BE2C (cell line): Measurements from ENCODE around the gene PLPPR1.

ENCODE experiments used
- DNase-seq: peaks from one replicate; pipeline ENCODE4 v3.0.0-alpha.2; 2020
- H3K27me3 ChIP-seq: fragments of 250-450 bp; sonication (Bioruptor Pico); 2 replicates; pipeline ENCODE4 v1.5.1; 2020; ENCODE audit warnings: mild to moderate bottlenecking
- H3K36me3 ChIP-seq: fragments of 250-450 bp; sonication (Bioruptor Pico); 2 replicates; pipeline ENCODE4 v1.5.1; 2020; ENCODE audit warnings: mild to moderate bottlenecking
- H3K4me1 ChIP-seq: fragments of 250-450 bp; sonication (Bioruptor Pico); 2 replicates; pipeline ENCODE4 v1.5.1; 2020
- H3K4me3 ChIP-seq: 2 replicates; pipeline ENCODE4 v1.5.1; 2011; ENCODE audit warnings: low read depth, low read length
- H3K9me3 ChIP-seq: fragments of 250-450 bp; sonication (Bioruptor Pico); 2 replicates; pipeline ENCODE4 v1.5.1; 2020
- CTCF ChIP-seq: IDR thresholded peaks from 2 replicates; pipeline ENCODE4 v1.5.1; 2012; ENCODE audit warnings: mild to moderate bottlenecking, low read depth, low read length

Gene PLPPR1

GRCh38 chr9:101027236-101027635 is 1.3 kb upstream of the PLPPR1 start:
- H3K27me3 ChIP-seq: peaks cover 25% of the 10 kb centered on the region
- TF ChIP-seq CTCF: no peak
- no peaks in the 10 kb centered on the region for H3K4me1 ChIP-seq
- no peak for DNase-seq
- H3K4me3 ChIP-seq: no peak overlapping the region
- no peaks in the 10 kb centered on the region for H3K9me3 ChIP-seq
- H3K36me3 ChIP-seq: no peaks in the 10 kb centered on the region

DNA sequence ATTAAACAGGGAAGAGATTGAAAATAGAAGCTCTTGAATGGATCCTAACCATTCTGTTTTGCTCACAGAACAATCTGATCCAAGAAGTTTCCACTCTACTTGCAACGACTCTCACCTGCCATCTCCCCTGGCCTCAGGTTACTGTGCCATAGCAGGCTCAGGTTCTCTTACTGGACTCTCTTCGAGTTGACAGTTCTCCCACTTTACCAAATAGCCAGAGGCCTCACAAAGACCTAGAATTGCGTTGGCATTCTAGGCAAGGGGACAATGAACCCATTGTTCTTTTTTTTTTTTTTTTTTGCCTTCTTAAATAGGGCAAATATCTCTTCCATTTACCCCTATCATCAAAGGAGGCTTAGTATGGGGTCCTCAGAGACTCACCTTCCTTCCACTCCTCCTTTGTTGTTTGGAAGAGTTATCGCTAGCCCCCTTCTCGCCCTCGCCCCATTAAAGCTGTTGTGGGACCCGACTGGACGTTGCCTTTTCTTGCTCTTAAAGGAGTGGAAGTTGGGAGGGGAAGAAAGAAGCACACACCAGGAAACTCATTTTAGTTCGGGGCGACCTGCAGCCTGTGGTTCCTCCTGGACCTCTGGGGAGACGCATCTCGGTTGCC is 688 bp upstream of the PLPPR1 start:
- no peak for DNase-seq
- H3K36me3 ChIP-seq: no peaks in the 10 kb centered on the region
- TF ChIP-seq CTCF: no peak
- H3K9me3 ChIP-seq: no peaks in the 10 kb centered on the region
- peaks cover 27% of the 10 kb centered on the region for H3K27me3 ChIP-seq
- no peaks in the 10 kb centered on the region for H3K4me1 ChIP-seq
- H3K4me3 ChIP-seq: peak overlapping the region; percentile 32

GRCh38 chr9:101029315-101030085 is 973 bp downstream of the PLPPR1 start:
- DNase-seq: no peak

GRCh38 chr9:101030086-101030391 is 1.5 kb downstream of the PLPPR1 start:
- H3K4me3 ChIP-seq: no peak overlapping the region
- no peak for TF ChIP-seq CTCF
- no peaks in the 10 kb centered on the region for H3K4me1 ChIP-seq
- no peaks in the 10 kb centered on the region for H3K36me3 ChIP-seq
- peaks cover 28% of the 10 kb centered on the region for H3K27me3 ChIP-seq
- DNase-seq: no peak
- H3K9me3 ChIP-seq: no peaks in the 10 kb centered on the region

More at GRCh38 chr9:101029315-101030085, 973 bp downstream of the PLPPR1 start:
- H3K4me3 ChIP-seq: no peak overlapping the region; the same call in 1 of the 2 replicates
- H3K36me3 ChIP-seq: no peaks in the 10 kb centered on the region
- H3K27me3 ChIP-seq: peaks cover 28% of the 10 kb centered on the region
- no peaks in the 10 kb centered on the region for H3K9me3 ChIP-seq
- TF ChIP-seq CTCF: no peak
- no peaks in the 10 kb centered on the region for H3K4me1 ChIP-seq

DNA sequence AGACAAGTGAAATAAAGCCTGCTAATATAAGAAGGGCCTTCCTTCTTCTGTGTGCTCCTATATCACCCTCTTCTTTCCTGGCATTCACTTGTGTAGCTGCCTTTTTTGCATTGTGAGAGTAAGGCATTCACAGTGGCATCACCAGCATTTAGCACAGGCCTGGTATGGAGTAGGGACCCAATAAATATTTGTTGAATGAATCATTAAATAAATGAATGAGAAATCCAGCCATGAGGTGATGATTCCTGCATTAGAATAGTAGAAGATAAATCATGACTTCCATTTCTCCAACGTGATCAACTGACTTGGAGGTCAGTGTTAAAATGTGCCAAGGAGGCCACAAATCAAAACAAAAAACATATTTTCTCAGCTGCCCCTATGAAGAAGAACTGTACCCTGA is 3.9 kb downstream of the PLPPR1 start:
- Histone ChIP-seq H3K27me3 (peaks cover 28% of the 10 kb centered on the region), H3K4me3 (no peak overlapping the region), H3K36me3 (no peaks in the 10 kb centered on the region), H3K4me1 (no peaks in the 10 kb centered on the region), H3K9me3 (no peaks in the 10 kb centered on the region)
- no peak for DNase-seq
- no peak for TF ChIP-seq CTCF

DNA sequence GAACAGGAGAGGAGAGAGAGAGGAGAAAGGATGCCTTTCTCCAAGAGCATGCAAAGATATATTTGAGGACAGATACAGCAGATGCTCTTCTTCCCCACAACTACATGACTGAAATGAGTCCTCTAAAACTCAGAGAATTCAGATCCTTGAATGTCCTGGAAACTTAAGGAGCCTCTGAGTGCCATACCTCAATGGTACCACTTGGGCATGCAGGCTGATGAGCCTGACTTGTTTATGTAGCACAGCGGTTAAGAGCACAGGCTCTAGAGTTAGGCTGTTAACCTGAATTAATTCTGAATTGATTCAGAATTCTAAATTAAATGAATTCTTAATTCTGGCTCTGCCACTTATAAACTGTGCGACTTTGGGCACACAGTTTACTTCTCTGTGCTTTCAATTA is 5.7 kb downstream of the PLPPR1 start:
- H3K9me3 ChIP-seq: no peaks in the 10 kb centered on the region
- peaks cover 17% of the 10 kb centered on the region for H3K27me3 ChIP-seq
- TF ChIP-seq CTCF: no peak
- DNase-seq: no peak
- no peaks in the 10 kb centered on the region for H3K4me1 ChIP-seq
- no peaks in the 10 kb centered on the region for H3K36me3 ChIP-seq
- H3K4me3 ChIP-seq: no peak overlapping the region
